8988T (cell line): ENCODE data around the gene RBPMS2.

Experiments
- DNase-seq: peaks from one replicate; pipeline ENCODE4 v3.0.0; 2011

RBPMS2 gene

DNA sequence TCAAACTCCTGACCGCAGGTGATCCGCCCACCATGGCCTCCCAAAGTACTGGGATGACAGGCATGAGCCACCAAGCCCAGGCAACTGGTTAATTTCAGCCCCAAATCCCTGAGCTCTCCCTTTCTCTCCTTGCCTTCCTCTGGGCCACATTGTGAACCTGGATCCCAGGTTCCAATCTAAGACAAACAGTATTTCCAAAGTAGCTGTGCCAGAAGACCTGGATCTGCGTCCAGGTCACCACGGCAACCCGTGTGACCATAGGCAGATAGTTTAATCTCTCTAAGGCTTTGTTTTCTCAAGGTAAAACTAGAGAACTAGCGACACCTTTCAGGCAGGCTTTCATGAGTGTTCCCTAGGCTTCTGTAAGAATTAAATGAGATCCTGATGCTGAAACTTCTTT is 5.9 kb upstream of the RBPMS2 start:
- DNase-seq: no peak

DNA sequence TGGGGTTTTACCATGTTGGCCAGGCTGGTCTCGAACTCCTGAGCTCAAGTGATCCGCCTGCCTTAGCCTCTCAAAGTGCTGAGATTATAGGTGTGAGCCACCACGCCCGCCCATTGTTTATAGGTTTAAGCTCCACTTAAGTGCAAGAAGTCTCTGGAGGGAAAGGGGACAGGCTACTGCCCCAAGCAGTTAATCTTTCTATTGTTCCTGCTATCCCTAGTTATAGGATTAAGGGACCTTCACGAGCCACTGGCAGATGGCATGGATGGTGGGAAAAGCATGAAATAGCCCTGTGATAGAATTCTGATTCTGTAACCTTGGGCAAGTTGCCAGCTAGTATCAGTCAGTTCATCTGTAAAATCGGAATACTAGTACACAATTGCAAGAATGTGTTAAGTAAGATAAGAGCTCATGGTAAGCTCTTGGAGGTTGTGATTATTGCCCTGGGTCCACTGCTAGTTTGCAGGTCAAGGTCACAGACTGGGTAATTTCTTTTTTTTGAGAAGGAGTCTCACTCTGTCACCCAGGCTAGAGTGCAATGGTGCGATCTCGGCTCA is 5.3 kb upstream of the RBPMS2 start:
- DNase-seq: no peak

- DNase-seq: no peak
Observed at GRCh38 chr15:64779630-64780029, 4.2 kb upstream of the RBPMS2 start.

GRCh38 chr15:64779024-64779423 is 3.6 kb upstream of the RBPMS2 start:
- DNase-seq: no peak

GRCh38 chr15:64776402-64776786 is 1.0 kb upstream of the RBPMS2 start:
- no peak for DNase-seq

DNA sequence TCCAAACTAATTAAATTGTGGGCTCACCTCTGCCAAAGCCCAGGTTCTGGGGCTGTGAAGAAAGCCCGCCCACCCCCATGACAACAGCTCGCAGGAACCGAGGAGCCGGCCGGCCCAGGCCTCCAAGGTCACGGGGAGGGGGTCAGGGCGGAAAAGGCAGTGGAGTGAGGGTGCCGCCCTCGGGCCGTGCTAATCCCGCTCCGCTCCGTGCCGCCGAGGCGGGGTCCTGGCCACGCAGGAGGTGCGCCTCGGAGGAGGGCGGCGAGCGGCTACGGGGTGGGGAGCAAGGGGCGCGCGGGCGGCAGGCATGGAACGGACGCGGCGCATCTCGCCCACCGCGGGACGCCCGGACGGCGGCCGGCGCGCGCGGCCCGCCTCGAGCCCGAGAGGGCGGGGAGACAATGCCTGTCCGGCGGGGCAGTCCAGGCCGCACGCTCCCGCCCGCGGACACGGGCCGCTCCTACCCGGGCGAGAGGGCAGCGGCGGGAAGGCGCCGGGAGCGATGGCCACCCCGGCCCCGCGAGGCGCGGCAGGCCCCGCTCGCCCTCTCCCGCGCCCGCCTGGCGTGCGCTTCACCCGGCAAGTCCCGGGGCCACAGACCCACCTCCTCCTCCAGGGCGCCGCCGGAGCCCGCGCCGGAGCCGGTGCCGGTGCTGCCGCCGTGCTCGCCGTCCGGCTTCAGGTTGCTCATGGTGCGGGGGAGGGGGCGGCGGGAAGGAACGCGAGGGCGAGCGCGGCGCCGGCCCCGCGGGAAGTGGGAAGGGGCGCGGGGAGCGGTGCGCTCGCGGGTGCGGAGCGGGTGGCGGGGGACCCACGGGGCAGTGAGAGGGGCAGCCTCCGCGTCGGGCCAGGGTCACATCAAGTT is 528 bp downstream of the RBPMS2 start:
- no peak for DNase-seq

GRCh38 chr15:64774037-64774628 is 1.3 kb downstream of the RBPMS2 start:
- no peak for DNase-seq

- no peak for DNase-seq
Observed at GRCh38 chr15:64773606-64774005, 1.8 kb downstream of the RBPMS2 start.

DNA sequence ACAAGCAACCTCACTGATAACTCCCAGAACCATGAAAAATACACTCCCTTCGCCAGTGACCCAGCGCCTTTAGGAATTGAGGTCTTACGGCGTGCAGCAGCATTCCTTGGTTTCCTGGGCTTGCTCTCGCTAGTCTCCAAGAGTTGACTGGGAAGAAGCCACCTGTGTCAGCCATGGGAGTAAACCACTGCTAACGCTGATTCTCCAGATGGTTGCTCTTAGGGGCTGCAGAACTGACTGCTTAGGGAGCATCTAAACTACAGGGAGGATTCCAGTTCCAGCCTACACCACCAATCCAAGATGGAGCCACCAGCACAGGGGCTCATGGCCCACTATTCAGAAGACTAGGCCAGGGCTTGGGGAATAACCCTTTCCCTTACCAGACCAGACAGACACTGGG is 2.4 kb downstream of the RBPMS2 start:
- no peak for DNase-seq

DNA sequence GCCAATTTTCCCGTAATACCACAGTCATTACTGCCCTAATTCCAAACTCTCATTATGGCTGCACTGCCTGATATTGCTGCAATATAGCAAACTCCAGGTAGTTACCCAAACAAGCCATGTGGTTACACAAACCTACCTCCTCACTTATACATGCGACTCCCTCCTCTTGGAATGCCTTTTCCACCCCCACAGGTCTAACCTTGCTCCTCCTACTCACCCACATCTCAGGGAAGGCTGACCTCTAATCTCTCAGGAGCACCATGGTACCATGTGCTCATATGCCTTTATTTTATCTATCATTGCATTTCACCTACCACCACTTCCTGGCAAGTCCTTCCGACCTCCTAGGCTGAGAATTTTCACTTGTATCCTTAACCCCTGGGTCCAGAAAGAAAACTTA is 2.9 kb downstream of the RBPMS2 start:
- no peak for DNase-seq

- DNase-seq: no peak
Observed at GRCh38 chr15:64770626-64771025, 4.8 kb downstream of the RBPMS2 start.

- no peak for DNase-seq
Observed at GRCh38 chr15:64767203-64767602, 8.2 kb downstream of the RBPMS2 start.

DNA sequence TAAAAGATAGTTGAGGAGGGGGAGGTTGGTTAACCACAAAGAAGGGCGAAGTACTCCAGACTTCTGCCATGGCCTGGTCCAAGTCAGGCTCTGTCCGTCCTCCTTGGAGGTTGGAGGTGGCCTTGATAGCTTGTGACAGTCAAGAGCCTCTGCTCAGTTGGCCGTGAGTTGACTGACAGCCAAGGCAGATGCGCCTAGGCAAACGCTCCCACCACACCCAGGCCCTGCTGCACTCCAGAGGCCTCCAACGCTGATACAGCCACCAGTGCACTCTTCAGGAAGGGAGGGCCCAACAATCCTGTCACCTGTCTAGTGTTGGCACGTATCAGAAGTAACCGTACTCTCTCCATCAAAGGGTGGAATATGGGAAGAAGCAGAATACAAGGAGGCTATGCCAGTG is 9.3 kb downstream of the RBPMS2 start:
- no peak for DNase-seq

DNA sequence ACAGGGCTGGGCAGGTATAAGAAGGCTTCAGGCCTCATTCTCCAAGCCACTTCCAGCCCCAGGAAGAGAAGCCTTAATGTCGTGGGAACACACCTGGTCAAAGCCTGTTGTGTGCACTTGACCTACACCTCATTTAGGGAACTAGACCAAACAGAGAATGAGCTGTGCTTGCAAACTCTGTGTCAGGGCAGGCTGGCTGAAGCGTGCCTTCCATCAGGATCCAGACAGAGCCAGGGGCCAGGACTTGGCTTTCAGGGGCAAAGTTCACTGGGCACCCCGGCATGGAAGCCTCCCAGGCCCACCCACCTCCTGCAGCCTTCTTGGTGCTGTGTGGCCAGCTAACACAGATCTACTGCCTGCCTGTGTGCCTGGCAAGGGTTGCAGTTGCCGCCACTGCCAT is 11.5 kb downstream of the RBPMS2 start:
- DNase-seq: no peak

DNA sequence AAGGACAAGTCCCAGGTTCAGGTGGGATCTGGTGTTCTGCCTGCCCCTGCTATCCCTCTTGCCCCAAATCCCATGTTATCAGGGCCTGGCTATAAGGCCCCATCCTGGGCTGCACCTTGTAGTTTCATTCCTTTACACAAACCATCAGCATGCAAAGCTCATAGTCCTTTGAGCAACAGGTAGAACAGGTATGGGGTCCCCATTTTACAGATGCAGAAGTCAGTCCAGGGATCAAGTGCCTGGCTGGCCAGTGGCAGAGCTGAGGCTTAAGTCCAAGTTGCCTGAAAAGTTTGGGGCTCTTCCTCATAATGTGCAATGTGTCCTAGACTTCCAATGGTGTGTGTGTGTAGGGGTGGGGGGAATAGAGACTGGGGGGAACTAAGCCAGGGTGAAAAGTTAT is 11.9 kb downstream of the RBPMS2 start:
- no peak for DNase-seq

DNA sequence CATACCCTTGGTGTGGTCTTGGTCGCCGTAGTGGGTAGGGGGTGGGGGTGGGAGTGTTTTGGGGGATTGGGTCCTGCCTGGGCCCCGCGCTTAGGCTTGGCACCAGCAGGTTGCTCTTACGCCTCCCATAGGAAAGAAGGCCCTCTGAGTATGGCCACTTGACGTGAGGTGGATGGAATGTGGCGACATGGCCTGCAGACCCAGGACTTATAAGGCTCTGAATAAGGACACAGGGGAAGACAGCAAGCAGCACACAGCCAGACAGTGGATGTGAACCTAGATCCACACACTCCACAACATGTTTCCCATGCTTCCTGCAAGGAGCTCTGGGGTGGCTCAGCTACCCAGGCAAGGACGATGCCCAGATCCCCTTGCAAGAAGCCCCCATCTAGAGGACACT is 12.4 kb downstream of the RBPMS2 start:
- DNase-seq: no peak

DNA sequence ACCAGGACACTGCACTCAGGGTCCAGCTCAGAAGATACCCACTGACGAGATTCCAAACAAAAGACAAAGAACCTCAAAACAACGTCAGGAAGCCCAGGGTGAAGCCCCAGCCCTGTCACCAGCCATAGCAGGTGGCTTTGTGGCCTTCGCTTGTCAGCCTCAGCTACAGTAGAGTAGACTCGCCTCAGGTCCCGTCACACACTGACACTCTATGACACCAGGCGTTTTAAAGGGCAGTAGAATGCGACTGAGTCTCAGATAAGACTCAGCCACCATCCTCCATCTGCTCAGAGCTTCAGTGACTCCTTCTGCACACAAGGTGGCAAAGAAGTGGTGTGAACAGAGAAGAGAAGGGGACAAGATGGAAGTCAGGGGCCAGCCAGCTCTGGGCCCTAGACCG is 12.8 kb downstream of the RBPMS2 start:
- DNase-seq: no peak

DNA sequence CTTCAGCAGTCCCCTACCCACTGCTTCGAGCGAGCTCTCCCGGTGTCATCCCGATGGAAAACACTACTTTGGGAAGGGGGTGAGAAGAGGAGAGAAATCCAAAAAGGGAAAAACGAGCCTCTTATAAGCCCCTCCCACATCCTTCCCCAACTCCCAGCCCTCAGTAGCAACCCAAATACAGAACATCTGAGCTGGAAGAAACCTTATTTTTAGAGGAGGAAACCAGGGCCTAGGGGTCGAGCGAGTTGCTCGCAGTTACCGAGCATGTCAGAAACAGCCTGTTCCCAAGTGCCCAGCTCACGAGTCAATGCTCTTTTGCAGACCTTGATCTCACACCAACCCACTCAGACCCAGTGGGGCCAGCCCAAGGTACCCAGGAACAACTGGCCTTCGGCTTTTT is 14.2 kb downstream of the RBPMS2 start:
- DNase-seq: no peak

DNA sequence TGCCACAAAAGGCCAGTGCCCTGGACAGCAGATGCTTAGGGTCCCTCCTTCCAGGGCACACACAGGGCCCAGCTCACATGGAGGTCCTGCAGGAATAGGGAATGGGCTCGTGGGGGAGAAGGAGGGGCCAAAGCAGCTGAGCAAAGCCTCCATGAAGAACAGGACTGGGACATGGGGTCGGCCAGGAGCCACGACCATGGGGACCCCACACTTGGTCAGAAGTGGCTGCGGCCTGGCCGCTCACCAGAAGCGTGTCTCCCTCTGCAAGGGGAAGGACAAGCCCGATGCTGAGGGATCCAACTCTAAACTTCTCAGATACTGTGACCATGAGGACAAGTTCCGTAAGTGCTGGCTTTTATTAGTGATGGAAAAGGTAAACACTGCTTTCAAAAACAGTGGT is 15.3 kb downstream of the RBPMS2 start:
- DNase-seq: no peak

DNA sequence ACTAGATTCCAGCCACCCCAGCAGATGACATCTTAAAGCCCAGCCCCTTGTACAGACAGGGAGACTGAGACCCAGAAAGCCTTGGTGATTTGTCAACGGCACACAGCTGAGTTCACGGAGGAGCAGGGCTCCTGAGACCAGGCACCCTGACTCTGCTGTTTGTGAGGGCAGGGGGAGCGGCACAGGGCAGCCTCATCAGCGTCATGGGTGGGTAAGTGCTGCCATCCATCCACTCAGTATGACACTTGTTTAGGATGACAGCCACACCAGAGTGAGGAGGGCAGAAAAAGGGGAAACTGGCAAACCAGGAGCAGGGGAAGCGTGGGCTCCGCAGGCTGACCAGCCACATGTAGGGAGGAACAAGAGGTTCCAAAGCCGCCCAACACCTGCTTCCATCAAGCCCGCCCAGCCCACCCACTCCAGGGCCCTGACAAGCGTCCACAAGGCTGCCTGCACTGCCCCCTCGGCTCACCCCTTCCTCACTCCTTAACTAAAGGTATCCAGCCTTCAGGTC is 19.9 kb downstream of the RBPMS2 start:
- no peak for DNase-seq

DNA sequence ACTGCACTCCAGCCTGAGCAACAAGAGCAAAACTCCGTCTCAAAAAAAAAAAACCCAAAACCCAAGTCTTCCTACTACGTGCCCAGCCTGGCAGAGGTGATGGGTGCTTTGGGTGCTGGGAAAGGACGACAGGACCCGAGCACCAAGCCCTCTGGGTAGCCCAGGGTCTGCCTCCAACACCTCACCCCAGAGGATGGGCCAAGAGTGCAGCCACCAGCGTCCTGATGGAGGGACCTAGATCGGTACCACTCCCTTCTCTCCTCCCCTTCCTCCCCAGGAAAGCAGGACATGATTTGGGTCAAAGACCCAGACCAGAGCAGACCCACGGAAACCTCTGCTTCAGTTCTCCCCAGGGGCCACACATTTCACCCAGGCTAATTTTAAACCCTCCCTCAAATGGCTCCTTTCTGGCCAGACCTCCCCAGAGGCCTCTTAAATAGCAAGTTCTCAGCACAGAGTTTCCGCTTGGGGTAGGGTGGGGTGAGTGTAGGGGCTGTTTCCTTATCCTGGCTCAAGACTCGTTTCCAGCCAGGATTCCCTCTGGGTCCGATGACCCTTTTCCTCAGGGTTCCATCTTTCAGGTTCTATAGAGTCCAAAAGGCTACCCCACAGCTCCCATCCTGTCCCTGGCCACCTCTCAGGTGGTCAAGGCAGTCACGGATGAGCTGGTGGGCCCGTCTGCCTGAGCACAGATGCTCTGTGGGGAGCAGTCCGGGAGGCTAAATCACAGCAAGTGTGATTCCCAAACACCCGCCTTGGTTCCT is 20.5 kb downstream of the RBPMS2 start:
- DNase-seq: no peak

GRCh38 chr15:64753480-64754185 is 21.8 kb downstream of the RBPMS2 start:
- no peak for DNase-seq

DNA sequence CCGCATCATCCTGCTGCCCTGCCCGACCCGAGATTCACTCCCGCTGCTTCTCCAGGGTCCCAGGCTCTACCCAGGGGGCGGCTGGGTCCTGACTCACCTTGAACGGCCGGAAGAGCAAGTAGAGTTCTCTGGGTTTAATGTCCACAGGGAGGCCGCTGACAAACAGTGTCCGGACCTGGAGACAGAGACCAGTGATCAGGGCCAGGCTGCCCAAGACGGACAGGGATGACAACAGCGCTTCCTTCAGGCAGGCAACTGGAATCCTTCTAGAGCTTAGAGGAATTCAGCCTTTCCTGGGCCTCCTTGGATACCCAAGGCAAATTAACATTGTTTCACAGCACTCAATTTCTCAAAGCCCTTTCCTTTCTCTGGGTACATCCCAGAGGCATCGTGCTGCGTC is 23.9 kb downstream of the RBPMS2 start:
- DNase-seq: no peak
